NT2/D1 (cell line): ENCODE data around the gene IMPDH2.

Experiments used
- YY1 ChIP-seq: IDR thresholded peaks from 2 replicates; pipeline ENCODE4 v1.6.1; 2011; ENCODE audit not compliant: insufficient read length, insufficient read depth
- ZNF274 ChIP-seq: IDR thresholded peaks from 2 replicates; pipeline ENCODE4 v1.6.1; 2011; ENCODE audit warnings: mild to moderate bottlenecking, low read depth, low read length

DNA sequence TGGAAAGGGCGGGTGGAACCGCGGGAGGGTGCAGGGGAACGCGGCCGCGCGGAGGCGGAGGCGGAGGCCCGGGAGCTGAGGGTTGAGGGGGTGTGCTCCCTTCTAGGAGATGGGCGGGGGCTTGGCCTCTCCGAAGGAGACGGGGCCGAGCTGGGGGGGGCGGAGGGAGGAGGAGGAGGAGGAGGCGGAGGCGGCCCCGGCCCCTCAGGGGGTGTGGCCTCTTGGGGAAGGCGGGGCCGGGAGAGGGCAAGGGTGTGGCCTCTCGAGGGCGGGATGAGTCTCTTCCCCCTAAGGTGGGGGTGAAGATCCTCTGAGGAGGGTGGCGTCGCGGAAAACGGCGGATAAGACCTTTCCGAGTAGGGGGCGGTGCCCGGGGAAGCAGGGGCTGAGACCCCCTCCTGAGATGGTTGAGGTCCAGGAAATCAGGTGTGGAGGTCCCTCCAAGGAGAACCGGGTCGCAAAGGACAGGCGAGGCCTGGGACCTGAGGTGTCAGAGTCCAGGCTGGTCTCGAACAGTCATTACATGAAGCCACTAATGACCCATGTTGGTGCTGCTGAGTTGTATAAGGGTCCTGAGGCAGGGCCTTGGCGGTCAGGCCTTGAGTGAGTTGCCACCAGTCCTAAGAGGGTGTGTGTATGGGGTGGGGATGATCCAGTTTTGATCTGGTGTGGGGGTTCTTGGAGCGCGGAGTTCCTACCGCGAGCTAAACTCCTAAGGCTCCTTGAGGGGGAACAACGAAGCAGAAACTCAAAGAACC lies 21.2 kb downstream of the IMPDH2 start:
- TF ChIP-seq ZNF274 (no peak), YY1 (no peak)
